Activated CD8-positive, alpha-beta T cell treated with anti-CD3 and anti-CD28 coated beads for 36 hours (primary cell): Measurements from ENCODE around the gene CLPTM1. TPM values are rescaled to one million over a fixed set of nuclear protein-coding genes. Genes with fewer than 3 reads are reported as not detected.

Experiments
- ATAC-seq: fragments of 200-7000 bp; cut with Tn5 transposase; one replicate; pipeline ENCODE4 v1.10.0; 2021; ENCODE audit warnings: mild to moderate bottlenecking, moderate library complexity
- CTCF ChIA-PET: fragments of 350-600 bp; sonication (Branson Sonifier 250); formaldehyde crosslinking; loops from one replicate; lab custom pipeline; 2021; ENCODE audit warnings: antibody characterized with exemption; lab: Charles Lee
- POLR2A ChIA-PET: fragments of 350-600 bp; sonication (Branson Sonifier 250); formaldehyde crosslinking; loops from one replicate; lab custom pipeline; 2021; ENCODE audit warnings: antibody characterized with exemption; lab: Charles Lee
- DNase-seq: peaks from one replicate; pipeline ENCODE4 v3.0.0-alpha.2; 2020
- H3K27ac Mint-ChIP-seq: one replicate; pipeline ENCODE4 v1.8.0; 2021; ENCODE audit warnings: mild to moderate bottlenecking, mixed read lengths
- H3K27me3 Mint-ChIP-seq: one replicate; pipeline ENCODE4 v1.8.0; 2021; ENCODE audit warnings: mixed read lengths
- H3K36me3 Mint-ChIP-seq: one replicate; pipeline ENCODE4 v1.8.0; 2021; ENCODE audit warnings: low read depth, mixed read lengths
- H3K4me1 Mint-ChIP-seq: one replicate; pipeline ENCODE4 v1.8.0; 2021; ENCODE audit warnings: low read depth, mixed read lengths
- H3K4me3 Mint-ChIP-seq: one replicate; pipeline ENCODE4 v1.8.0; 2021; ENCODE audit warnings: mild to moderate bottlenecking, moderate library complexity, mixed read lengths
- H3K9me3 Mint-ChIP-seq: one replicate; pipeline ENCODE4 v1.8.0; 2021; ENCODE audit warnings: mixed read lengths
- intact Hi-C: fragments of 100-400 bp; cut with micrococcal nuclease; formaldehyde crosslinking; loops from one replicate; pipeline ENCODE4 v1.10.0; 2022
- total RNA-seq, 2 experiments: library from RNA; stranded (reverse); gene quantifications; one replicate each; pipeline ENCODE4 v1.2.3, GENCODE V29; 2021
- TF ChIP-seq, protein P1 (sequence below): fragments of 200-600 bp; IDR thresholded peaks from one replicate; pipeline ENCODE4 v1.8.0; 2022; ENCODE audit warnings: antibody characterized with exemption, mild to moderate bottlenecking

Gene CLPTM1
- total RNA-seq, 2 experiments from 2014 or later = 38.6 to 39.8 TPM

DNA sequence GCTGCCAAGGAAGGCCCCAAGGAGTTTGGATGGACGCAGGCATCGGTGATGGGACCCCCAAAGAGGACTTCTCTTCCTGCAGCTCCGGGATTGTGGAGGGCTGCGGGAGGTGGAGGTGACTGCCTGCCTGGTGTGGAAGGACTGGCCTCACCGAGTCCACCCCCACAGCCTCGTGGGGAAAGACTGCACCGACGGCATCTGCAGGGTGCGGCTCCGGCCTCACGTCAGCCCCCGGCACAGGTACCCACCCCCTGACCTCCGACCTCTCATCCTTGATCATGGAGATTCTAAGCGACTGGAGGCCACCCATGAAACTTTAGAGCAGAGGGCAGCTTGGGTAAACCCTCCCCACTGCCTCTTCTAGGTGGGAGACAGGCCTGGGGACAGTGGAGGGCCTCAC, 66.8 kb downstream of the CLPTM1 start:
- intact Hi-C loops = no loop called here
- CTCF ChIA-PET = interaction anchor here (1.4 kb wide), 1 partner anchor 17 kb away, joined by 3 read pairs; the partner anchor contains the start of gene CLASRP
- no peak overlapping the region for H3K4me3 Mint-ChIP-seq

GRCh38 chr19:45023048-45023447, 67.9 kb downstream of the CLPTM1 start:
- DNase-seq (no peak), ATAC-seq (no peak)
- Mint-ChIP-seq H3K4me1 (no peaks in the 10 kb centered on the region), H3K27ac (no peak overlapping the region), H3K36me3 (peaks cover 32% of the 10 kb centered on the region), H3K4me3 (no peak overlapping the region), H3K9me3 (no peaks in the 10 kb centered on the region), H3K27me3 (no peaks in the 10 kb centered on the region)
- intact Hi-C loops = no loop called here
- POLR2A ChIA-PET = no interaction called here
- TF ChIP-seq, protein P1, sequence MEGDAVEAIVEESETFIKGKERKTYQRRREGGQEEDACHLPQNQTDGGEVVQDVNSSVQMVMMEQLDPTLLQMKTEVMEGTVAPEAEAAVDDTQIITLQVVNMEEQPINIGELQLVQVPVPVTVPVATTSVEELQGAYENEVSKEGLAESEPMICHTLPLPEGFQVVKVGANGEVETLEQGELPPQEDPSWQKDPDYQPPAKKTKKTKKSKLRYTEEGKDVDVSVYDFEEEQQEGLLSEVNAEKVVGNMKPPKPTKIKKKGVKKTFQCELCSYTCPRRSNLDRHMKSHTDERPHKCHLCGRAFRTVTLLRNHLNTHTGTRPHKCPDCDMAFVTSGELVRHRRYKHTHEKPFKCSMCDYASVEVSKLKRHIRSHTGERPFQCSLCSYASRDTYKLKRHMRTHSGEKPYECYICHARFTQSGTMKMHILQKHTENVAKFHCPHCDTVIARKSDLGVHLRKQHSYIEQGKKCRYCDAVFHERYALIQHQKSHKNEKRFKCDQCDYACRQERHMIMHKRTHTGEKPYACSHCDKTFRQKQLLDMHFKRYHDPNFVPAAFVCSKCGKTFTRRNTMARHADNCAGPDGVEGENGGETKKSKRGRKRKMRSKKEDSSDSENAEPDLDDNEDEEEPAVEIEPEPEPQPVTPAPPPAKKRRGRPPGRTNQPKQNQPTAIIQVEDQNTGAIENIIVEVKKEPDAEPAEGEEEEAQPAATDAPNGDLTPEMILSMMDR = no peak
- CTCF ChIA-PET = no interaction called here

More for the DNA sequence above, 66.8 kb downstream of the CLPTM1 start:
- Mint-ChIP-seq H3K4me1 (peaks cover 1% of the 10 kb centered on the region), H3K27me3 (no peaks in the 10 kb centered on the region), H3K9me3 (no peaks in the 10 kb centered on the region), H3K27ac (no peak overlapping the region), H3K36me3 (peaks cover 30% of the 10 kb centered on the region)
- POLR2A ChIA-PET = no interaction called here
- TF ChIP-seq, protein P1 = no peak
- DNase-seq = no peak
- no peak for ATAC-seq

- H3K36me3 Mint-ChIP-seq = peaks cover 33% of the 10 kb centered on the region
- POLR2A ChIA-PET = interaction anchor here (1.4 kb wide), 1 partner anchor 14 kb away, joined by 6 read pairs; no protein-coding TSS in a partner anchor
Measured at GRCh38 chr19:45025264-45025663, 70.1 kb downstream of the CLPTM1 start.

DNA sequence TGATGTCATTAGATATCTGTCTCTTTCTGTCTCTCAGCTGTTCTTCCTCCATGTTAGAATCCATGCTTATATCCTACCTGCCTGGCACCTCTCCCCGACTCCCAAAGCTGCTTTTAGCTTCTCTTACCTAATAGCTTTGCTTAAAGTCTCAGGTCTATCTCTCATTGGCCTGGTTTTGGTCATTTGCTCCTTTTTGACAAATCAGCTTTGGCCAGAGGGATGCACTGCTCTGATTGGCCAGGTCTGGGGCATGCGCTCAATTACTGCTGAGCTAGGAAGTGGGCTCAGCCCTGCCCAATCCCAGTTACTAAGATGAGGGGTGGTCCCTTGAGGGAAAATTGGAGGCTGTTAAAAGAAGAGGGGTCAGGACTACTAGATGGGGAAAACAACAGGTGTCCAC, 72.2 kb downstream of the CLPTM1 start:
- no peak overlapping the region for H3K27ac Mint-ChIP-seq
- CTCF ChIA-PET = interaction anchor here (1.0 to 1.1 kb wide), 2 partner anchors 39 to 151 kb away, joined by 3 read pairs; partner anchors contain the start of gene BLOC1S3
- POLR2A ChIA-PET = interaction anchor here (0.8 to 1.6 kb wide), 2 partner anchors 123 to 314 kb away, joined by 3 to 4 read pairs; no protein-coding TSS in a partner anchor
- TF ChIP-seq, protein P1 = no peak
- no peaks in the 10 kb centered on the region for H3K4me1 Mint-ChIP-seq
- ATAC-seq = no peak
- H3K4me3 Mint-ChIP-seq = no peak overlapping the region
- intact Hi-C loops = no loop called here
- DNase-seq = no peak
- H3K9me3 Mint-ChIP-seq = no peaks in the 10 kb centered on the region
- H3K36me3 Mint-ChIP-seq = peaks cover 35% of the 10 kb centered on the region
- no peaks in the 10 kb centered on the region for H3K27me3 Mint-ChIP-seq

More at GRCh38 chr19:45025264-45025663, 70.1 kb downstream of the CLPTM1 start:
- no peak for ATAC-seq
- intact Hi-C loops = no loop called here
- TF ChIP-seq, protein P1 = no peak
- no peak for DNase-seq
- Mint-ChIP-seq H3K4me3 (no peak overlapping the region), H3K27ac (no peak overlapping the region), H3K4me1 (no peaks in the 10 kb centered on the region), H3K9me3 (no peaks in the 10 kb centered on the region), H3K27me3 (no peaks in the 10 kb centered on the region)
- CTCF ChIA-PET = no interaction called here

- ATAC-seq (no peak), DNase-seq (no peak)
- H3K36me3 Mint-ChIP-seq = peaks cover 51% of the 10 kb centered on the region
- ChIA-PET POLR2A (interaction anchor here (0.6 to 1.1 kb wide), 2 partner anchors 9 to 28 kb away, joined by 3 read pairs; no protein-coding TSS in a partner anchor), CTCF (no interaction called here)
- H3K27me3 Mint-ChIP-seq = no peaks in the 10 kb centered on the region
- intact Hi-C loops = no loop called here
- H3K27ac Mint-ChIP-seq = no peak overlapping the region
- no peaks in the 10 kb centered on the region for H3K9me3 Mint-ChIP-seq
- TF ChIP-seq, protein P1 = no peak
- no peaks in the 10 kb centered on the region for H3K4me1 Mint-ChIP-seq
- no peak overlapping the region for H3K4me3 Mint-ChIP-seq
Measured at GRCh38 chr19:45030825-45031224, 75.6 kb downstream of the CLPTM1 start.
